ENCODE data around the gene SOX30. TPM values are rescaled to one million over a fixed set of nuclear protein-coding genes. Genes with fewer than 3 reads are reported as not detected.

SOX30 gene
- total RNA-seq, 2 experiments from 2014 or later: 0.16 to 0.29 TPM

DNA sequence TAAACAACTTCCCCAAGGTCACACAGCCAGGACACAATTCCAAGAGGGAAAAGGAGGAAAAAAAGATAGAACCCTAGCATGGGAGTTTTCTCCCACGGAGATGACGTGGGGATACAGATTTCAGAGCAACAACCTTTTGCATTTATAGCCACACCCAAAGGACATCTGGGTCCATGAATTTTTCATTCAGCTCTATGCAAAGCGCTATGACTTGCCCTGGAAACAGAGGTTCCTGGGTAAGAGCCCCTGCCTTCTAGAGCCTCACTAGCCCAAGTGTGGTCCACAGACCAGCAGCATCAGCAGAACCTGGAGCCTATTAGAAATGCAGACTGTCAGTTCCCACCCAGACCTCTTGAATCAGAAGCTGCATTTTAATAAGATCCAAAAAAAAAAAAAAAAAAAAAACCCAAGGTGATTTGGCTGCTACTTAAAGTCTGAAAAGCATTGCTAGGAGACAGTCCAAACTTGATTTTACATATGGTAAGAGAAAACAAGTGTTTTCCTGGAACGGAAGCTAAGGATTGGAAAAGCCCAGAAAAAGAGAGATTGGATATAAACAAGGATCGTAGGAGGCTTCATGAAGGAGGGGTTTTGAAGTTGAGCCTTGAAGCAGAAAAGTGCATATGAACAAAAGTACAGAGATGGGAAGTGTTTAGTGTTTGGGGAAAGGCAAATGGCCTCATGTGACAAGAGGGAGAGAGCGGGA lies 59.0 kb downstream of the SOX30 start:
- POLR2A ChIA-PET: interaction anchor here (0.6 to 8.5 kb wide), 25 partner anchors 8 to 1601 kb away, joined by 3 to 111 read pairs (median 4); partner anchors contain the start of gene ADAM19
- H3K4me1 ChIP-seq (ENCODE audit: insufficient read depth, low read length, poor library complexity, severe bottlenecking): peaks cover 65% of the 10 kb centered on the region
- CTCF ChIA-PET (ENCODE audit: unreplicated experiment): interaction anchor here (1.3 to 2.1 kb wide), 2 partner anchors 10 to 16 kb away, joined by 3 to 6 read pairs; no protein-coding TSS in a partner anchor
- BruUV-seq (replicated peaks): TSS peak; percentile 77
- peak; percentile 67 for DNase-seq (ENCODE audit: low spot score)
- H3K27ac ChIP-seq (ENCODE audit: low read depth, low read length, poor library complexity, severe bottlenecking): peak overlapping the region; percentile 54
- TF ChIP-seq, protein P1, sequence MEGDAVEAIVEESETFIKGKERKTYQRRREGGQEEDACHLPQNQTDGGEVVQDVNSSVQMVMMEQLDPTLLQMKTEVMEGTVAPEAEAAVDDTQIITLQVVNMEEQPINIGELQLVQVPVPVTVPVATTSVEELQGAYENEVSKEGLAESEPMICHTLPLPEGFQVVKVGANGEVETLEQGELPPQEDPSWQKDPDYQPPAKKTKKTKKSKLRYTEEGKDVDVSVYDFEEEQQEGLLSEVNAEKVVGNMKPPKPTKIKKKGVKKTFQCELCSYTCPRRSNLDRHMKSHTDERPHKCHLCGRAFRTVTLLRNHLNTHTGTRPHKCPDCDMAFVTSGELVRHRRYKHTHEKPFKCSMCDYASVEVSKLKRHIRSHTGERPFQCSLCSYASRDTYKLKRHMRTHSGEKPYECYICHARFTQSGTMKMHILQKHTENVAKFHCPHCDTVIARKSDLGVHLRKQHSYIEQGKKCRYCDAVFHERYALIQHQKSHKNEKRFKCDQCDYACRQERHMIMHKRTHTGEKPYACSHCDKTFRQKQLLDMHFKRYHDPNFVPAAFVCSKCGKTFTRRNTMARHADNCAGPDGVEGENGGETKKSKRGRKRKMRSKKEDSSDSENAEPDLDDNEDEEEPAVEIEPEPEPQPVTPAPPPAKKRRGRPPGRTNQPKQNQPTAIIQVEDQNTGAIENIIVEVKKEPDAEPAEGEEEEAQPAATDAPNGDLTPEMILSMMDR (conservative IDR thresholded peaks at IDR 0.05; ENCODE audit: low read length): no peak
- TF ChIP-seq EZH2phosphoT487 (IDR thresholded peaks at IDR 0.05; ENCODE audit: borderline replicate concordance, low read depth, low read length): no peak
- intact Hi-C loops (cut with micrococcal nuclease; ENCODE audit: unreplicated experiment): loop anchor here (10.0 kb wide), 1 partner anchor 1612 kb away; the partner anchor contains the start of gene RNF145
- H3K9me2 ChIP-seq (ENCODE audit: insufficient read depth, low read length): no peaks in the 10 kb centered on the region
- peak overlapping the region; percentile 91 for H3K4me2 ChIP-seq (ENCODE audit: low read length)
- no peaks in the 10 kb centered on the region; the same call in 1 of the 2 replicates for H3K9me3 ChIP-seq (ENCODE audit: low read length)
- peak overlapping the region; percentile 19; the same call in 1 of the 2 replicates for H2AFZ ChIP-seq (ENCODE audit: low read length)
- no peaks in the 10 kb centered on the region for H3K36me3 ChIP-seq (ENCODE audit: insufficient read depth, low read length)
- H3K4me3 ChIP-seq (ENCODE audit: low read depth, low read length, poor library complexity, severe bottlenecking): peak overlapping the region; percentile 57
- no peaks in the 10 kb centered on the region for H3K79me2 ChIP-seq (ENCODE audit: insufficient read depth, low read depth, low read length)
- no peaks in the 10 kb centered on the region for H4K20me1 ChIP-seq (ENCODE audit: insufficient read depth, low read length)

DNA sequence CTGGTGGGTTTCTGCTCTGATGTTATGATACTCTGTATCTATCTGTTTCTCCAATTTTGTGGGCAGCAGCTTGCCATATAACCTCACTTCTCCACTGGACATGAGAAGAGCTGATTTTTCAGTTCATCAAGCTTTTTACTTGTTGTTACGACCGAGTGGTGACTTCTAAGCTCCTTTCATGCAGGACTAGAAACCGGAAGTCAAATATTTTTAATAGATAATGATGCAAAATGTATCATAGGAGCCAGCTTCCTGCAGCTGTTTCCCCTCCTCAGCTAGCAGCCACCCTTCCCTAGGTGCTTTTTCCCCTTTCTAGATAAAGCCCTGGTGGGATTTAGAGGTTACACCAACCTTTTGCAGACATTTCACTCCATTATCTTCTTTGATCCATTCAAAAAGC lies 59.6 kb downstream of the SOX30 start:
- no peaks in the 10 kb centered on the region; the same call in 1 of the 2 replicates for H3K9me3 ChIP-seq (ENCODE audit: low read length)
- H3K4me2 ChIP-seq (ENCODE audit: low read length): peak overlapping the region; percentile 91
- H4K20me1 ChIP-seq (ENCODE audit: insufficient read depth, low read length): no peaks in the 10 kb centered on the region
- ChIA-PET CTCF (ENCODE audit: unreplicated experiment) (interaction anchor here (1.3 to 2.1 kb wide), 2 partner anchors 9 to 16 kb away, joined by 3 to 6 read pairs; no protein-coding TSS in a partner anchor), POLR2A (interaction anchor here (0.6 to 8.5 kb wide), 15 partner anchors 16 to 1602 kb away, joined by 3 to 111 read pairs (median 3); partner anchors contain the start of gene ADAM19)
- H3K79me2 ChIP-seq (ENCODE audit: insufficient read depth, low read depth, low read length): no peaks in the 10 kb centered on the region
- no peaks in the 10 kb centered on the region for H3K36me3 ChIP-seq (ENCODE audit: insufficient read depth, low read length)
- H2AFZ ChIP-seq (ENCODE audit: low read length): peak overlapping the region; percentile 19; the same call in 1 of the 2 replicates
- BruUV-seq (replicated peaks): no TSS peak
- H3K27ac ChIP-seq (ENCODE audit: low read depth, low read length, poor library complexity, severe bottlenecking): peak overlapping the region; percentile 54
- no peak for TF ChIP-seq EZH2phosphoT487 (IDR thresholded peaks at IDR 0.05; ENCODE audit: borderline replicate concordance, low read depth, low read length)
- TF ChIP-seq, protein P1 (conservative IDR thresholded peaks at IDR 0.05; ENCODE audit: low read length): no peak
- intact Hi-C loops (cut with micrococcal nuclease; ENCODE audit: unreplicated experiment): loop anchor here (10.0 kb wide), 1 partner anchor 1612 kb away; the partner anchor contains the start of gene RNF145
- H3K9me2 ChIP-seq (ENCODE audit: insufficient read depth, low read length): no peaks in the 10 kb centered on the region
- peaks cover 59% of the 10 kb centered on the region for H3K4me1 ChIP-seq (ENCODE audit: insufficient read depth, low read length, poor library complexity, severe bottlenecking)
- DNase-seq (ENCODE audit: low spot score): peak; percentile 76
- peak overlapping the region; percentile 57 for H3K4me3 ChIP-seq (ENCODE audit: low read depth, low read length, poor library complexity, severe bottlenecking)
